Mesendoderm (in vitro differentiated cells): Measurements from ENCODE around the gene ABR.

ENCODE experiments used
- DNase-seq: peaks from one replicate; pipeline ENCODE4 v3.0.0; 2013
- H2AK5ac ChIP-seq: 2 replicates; pipeline ENCODE4 v1.6.1; 2013; ENCODE audit warnings: low read length, inconsistent platforms
- H2BK120ac ChIP-seq: 2 replicates; pipeline ENCODE4 v1.6.1; 2013; ENCODE audit warnings: low read depth, mild to moderate bottlenecking, low read length, moderate library complexity, mixed read lengths
- H2BK15ac ChIP-seq: replicated peaks from 2 replicates; pipeline ENCODE4 v1.6.1; 2013; ENCODE audit warnings: low read depth, mild to moderate bottlenecking, moderate library complexity
- H2BK5ac ChIP-seq: 2 replicates; pipeline ENCODE4 v1.6.1; 2013; ENCODE audit warnings: low read length, inconsistent platforms
- H3K18ac ChIP-seq: 2 replicates; pipeline ENCODE4 v1.6.1; 2013; ENCODE audit warnings: mild to moderate bottlenecking, low read length, mixed read lengths
- H3K23ac ChIP-seq: one replicate; pipeline ENCODE4 v1.6.1; 2013; ENCODE audit warnings: low read length
- H3K27ac ChIP-seq: 2 replicates; pipeline ENCODE4 v1.5.1; 2013; ENCODE audit warnings: low read depth, mild to moderate bottlenecking, inconsistent platforms, low read length, moderate library complexity
- H3K27me3 ChIP-seq: 2 replicates; pipeline ENCODE4 v1.6.1; 2013; ENCODE audit warnings: low read length, control low read depth, mild to moderate bottlenecking, inconsistent platforms; ENCODE audit not compliant: insufficient read depth, poor library complexity
- H3K36me3 ChIP-seq: 2 replicates; pipeline ENCODE4 v1.6.1; 2013; ENCODE audit warnings: low read length, inconsistent platforms; ENCODE audit not compliant: control insufficient read depth, insufficient read depth
- H3K4ac ChIP-seq: one replicate; pipeline ENCODE4 v1.6.1; 2013; ENCODE audit warnings: low read depth, mild to moderate bottlenecking, low read length, moderate library complexity
- H3K4me1 ChIP-seq: 2 replicates; pipeline ENCODE4 v1.6.1; 2013; ENCODE audit warnings: low read depth, low read length, inconsistent platforms; ENCODE audit not compliant: control insufficient read depth
- H3K4me2 ChIP-seq: 2 replicates; pipeline ENCODE4 v1.6.1; 2013; ENCODE audit warnings: low read length
- H3K4me3 ChIP-seq: 2 replicates; pipeline ENCODE4 v1.5.1; 2013; ENCODE audit warnings: mild to moderate bottlenecking, low read length
- H3K56ac ChIP-seq: one replicate; pipeline ENCODE4 v1.6.1; 2013; ENCODE audit warnings: low read length
- H3K79me1 ChIP-seq: 2 replicates; pipeline ENCODE4 v1.6.1; 2013; ENCODE audit warnings: low read length, inconsistent platforms
- H3K79me2 ChIP-seq: 2 replicates; pipeline ENCODE4 v1.6.1; 2013; ENCODE audit warnings: mild to moderate bottlenecking, low read length; ENCODE audit not compliant: control insufficient read depth, insufficient read depth
- H3K9ac ChIP-seq: 2 replicates; pipeline ENCODE4 v1.6.1; 2013; ENCODE audit warnings: low read length, inconsistent platforms
- H4K5ac ChIP-seq: one replicate; pipeline ENCODE4 v1.6.1; 2013; ENCODE audit warnings: low read length
- H4K8ac ChIP-seq: one replicate; pipeline ENCODE4 v1.6.1; 2013; ENCODE audit warnings: low read depth, mild to moderate bottlenecking, control low read depth, low read length, moderate library complexity
- WGBS: extraction: QIAGEN DNeasy Blood & Tissue Kit; methylation state at CpG from one replicate; pipeline ENCODE4 v1.1.7; 2013; ENCODE audit warnings: low lambda C conversion rate, missing lambda C conversion rate; ENCODE audit not compliant: insufficient coverage; ENCODE audit errors: extremely low coverage; 5-methylcytosine and 5-hydroxymethylcytosine counted together

ABR gene

GRCh38 chr17:1147664-1148063 is 32.1 kb downstream of the ABR start:
- Histone ChIP-seq H3K9ac (no peak overlapping the region), H4K5ac (no peak overlapping the region), H3K23ac (no peak overlapping the region), H3K4me2 (no peak overlapping the region), H4K8ac (no peak overlapping the region), H3K36me3 (no peaks in the 10 kb centered on the region), H3K27me3 (no peaks in the 10 kb centered on the region), H3K4ac (no peak overlapping the region), H2BK5ac (no peak overlapping the region), H3K18ac (no peak overlapping the region), H3K4me3 (no peak overlapping the region), H2AK5ac (no peak overlapping the region), H3K27ac (no peak overlapping the region), H2BK120ac (no peak overlapping the region), H3K79me2 (no peaks in the 10 kb centered on the region), H2BK15ac (no peak overlapping the region), H3K4me1 (no peaks in the 10 kb centered on the region), H3K56ac (no peak overlapping the region), H3K79me1 (no peaks in the 10 kb centered on the region)
- peak; percentile 91 for DNase-seq
- WGBS, result no CpG with 5 or more reads among the region's 8 CpGs

- no peaks in the 10 kb centered on the region for H3K4me1 ChIP-seq
Observed at GRCh38 chr17:1146561-1147265, 33.1 kb downstream of the ABR start.

GRCh38 chr17:1145311-1145986 is 34.3 kb downstream of the ABR start:
- no peak overlapping the region for H3K56ac ChIP-seq
- no peak overlapping the region for H3K4ac ChIP-seq
- no peak overlapping the region for H3K18ac ChIP-seq
- H2BK15ac ChIP-seq, result no peak overlapping the region
- no peak overlapping the region for H3K27ac ChIP-seq
- no peak overlapping the region for H2AK5ac ChIP-seq
- H2BK120ac ChIP-seq, result no peak overlapping the region
- no peak overlapping the region for H3K9ac ChIP-seq
- H3K4me3 ChIP-seq, result no peak overlapping the region
- H2BK5ac ChIP-seq, result no peak overlapping the region
- H3K4me1 ChIP-seq, result no peaks in the 10 kb centered on the region
- H3K4me2 ChIP-seq, result no peak overlapping the region
- no peaks in the 10 kb centered on the region for H3K79me1 ChIP-seq
- WGBS, result no CpG with 5 or more reads among the region's 14 CpGs
- no peaks in the 10 kb centered on the region for H3K27me3 ChIP-seq
- H3K36me3 ChIP-seq, result no peaks in the 10 kb centered on the region
- no peak for DNase-seq
- no peak overlapping the region for H3K23ac ChIP-seq
- no peak overlapping the region for H4K8ac ChIP-seq
- H3K79me2 ChIP-seq, result no peaks in the 10 kb centered on the region
- H4K5ac ChIP-seq, result no peak overlapping the region

More at GRCh38 chr17:1146561-1147265, 33.1 kb downstream of the ABR start:
- Histone ChIP-seq H3K79me1 (no peaks in the 10 kb centered on the region), H3K27me3 (no peaks in the 10 kb centered on the region), H3K9ac (no peak overlapping the region), H3K27ac (no peak overlapping the region), H3K79me2 (no peaks in the 10 kb centered on the region), H2BK15ac (no peak overlapping the region), H3K23ac (no peak overlapping the region), H3K4ac (no peak overlapping the region), H3K36me3 (no peaks in the 10 kb centered on the region), H3K4me2 (no peak overlapping the region), H4K8ac (no peak overlapping the region), H2BK120ac (no peak overlapping the region), H4K5ac (no peak overlapping the region), H2BK5ac (no peak overlapping the region), H2AK5ac (no peak overlapping the region), H3K56ac (no peak overlapping the region), H3K18ac (no peak overlapping the region), H3K4me3 (no peak overlapping the region)
- no peak for DNase-seq
- no CpG with 5 or more reads among the region's 9 CpGs for WGBS

GRCh38 chr17:1144162-1144561 is 35.6 kb downstream of the ABR start:
- DNase-seq, result no peak
- H3K18ac ChIP-seq, result no peak overlapping the region
- no peak overlapping the region for H2BK120ac ChIP-seq
- H3K79me2 ChIP-seq, result no peaks in the 10 kb centered on the region
- H3K27ac ChIP-seq, result no peak overlapping the region
- no peak overlapping the region for H2AK5ac ChIP-seq
- WGBS, result no CpG with 5 or more reads among the region's 17 CpGs
- H3K27me3 ChIP-seq, result no peaks in the 10 kb centered on the region
- no peaks in the 10 kb centered on the region for H3K79me1 ChIP-seq
- H3K4me3 ChIP-seq, result no peak overlapping the region
- H2BK15ac ChIP-seq, result no peak overlapping the region
- no peak overlapping the region for H3K56ac ChIP-seq
- no peak overlapping the region for H3K23ac ChIP-seq
- H4K5ac ChIP-seq, result no peak overlapping the region
- no peak overlapping the region for H3K4me2 ChIP-seq
- no peaks in the 10 kb centered on the region for H3K36me3 ChIP-seq
- H3K4ac ChIP-seq, result no peak overlapping the region
- H3K9ac ChIP-seq, result no peak overlapping the region
- H2BK5ac ChIP-seq, result no peak overlapping the region
- H4K8ac ChIP-seq, result no peak overlapping the region
- H3K4me1 ChIP-seq, result no peaks in the 10 kb centered on the region

- H2BK5ac ChIP-seq, result no peak overlapping the region
- no peak overlapping the region for H2BK120ac ChIP-seq
- H3K18ac ChIP-seq, result no peak overlapping the region
- H4K8ac ChIP-seq, result no peak overlapping the region
- H3K23ac ChIP-seq, result no peak overlapping the region
- no peaks in the 10 kb centered on the region for H3K36me3 ChIP-seq
- no peaks in the 10 kb centered on the region for H3K79me2 ChIP-seq
- no peak overlapping the region for H3K9ac ChIP-seq
- no peak overlapping the region for H4K5ac ChIP-seq
- no peak overlapping the region for H3K4me3 ChIP-seq
- H3K27me3 ChIP-seq, result no peaks in the 10 kb centered on the region
- DNase-seq, result peak; percentile 89
- no peak overlapping the region for H2AK5ac ChIP-seq
- H3K4me2 ChIP-seq, result no peak overlapping the region
- H3K79me1 ChIP-seq, result no peaks in the 10 kb centered on the region
- H3K4me1 ChIP-seq, result no peaks in the 10 kb centered on the region
- no peak overlapping the region for H2BK15ac ChIP-seq
- no peak overlapping the region for H3K56ac ChIP-seq
- no peak overlapping the region for H3K4ac ChIP-seq
- WGBS, result no CpG with 5 or more reads among the region's 10 CpGs
- H3K27ac ChIP-seq, result no peak overlapping the region
Observed at GRCh38 chr17:1143573-1143972, 36.2 kb downstream of the ABR start.
